ENCODE data around the gene RPH3AL.

Gene RPH3AL

DNA sequence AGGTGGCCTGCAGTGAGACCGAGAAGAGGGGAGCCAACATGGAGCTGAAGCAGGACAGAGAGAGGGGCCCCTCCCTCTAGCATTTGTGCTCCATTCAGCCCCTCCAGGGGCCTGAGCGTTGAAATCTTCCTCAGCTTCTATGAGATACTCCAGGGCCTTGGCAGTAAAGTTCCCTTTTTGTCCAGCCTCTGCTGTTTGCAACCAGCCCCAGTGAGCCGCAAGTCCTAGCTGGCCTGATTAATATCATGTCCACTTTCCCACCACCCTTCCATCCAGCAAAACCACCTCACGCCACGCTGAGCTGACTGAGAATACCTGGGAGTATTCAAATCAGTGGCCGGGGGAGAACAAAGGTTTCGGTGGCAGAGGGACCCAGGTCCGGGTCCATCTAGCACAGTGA lies 11.7 kb upstream of the RPH3AL start:
- TF ChIP-seq, protein P1, sequence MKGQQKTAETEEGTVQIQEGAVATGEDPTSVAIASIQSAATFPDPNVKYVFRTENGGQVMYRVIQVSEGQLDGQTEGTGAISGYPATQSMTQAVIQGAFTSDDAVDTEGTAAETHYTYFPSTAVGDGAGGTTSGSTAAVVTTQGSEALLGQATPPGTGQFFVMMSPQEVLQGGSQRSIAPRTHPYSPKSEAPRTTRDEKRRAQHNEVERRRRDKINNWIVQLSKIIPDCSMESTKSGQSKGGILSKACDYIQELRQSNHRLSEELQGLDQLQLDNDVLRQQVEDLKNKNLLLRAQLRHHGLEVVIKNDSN (IDR thresholded peaks at IDR 0.05): no peak
- no peak for TF ChIP-seq MAX (IDR thresholded peaks at IDR 0.05)
- no peak for TF ChIP-seq CREB1 (IDR thresholded peaks at IDR 0.05; ENCODE audit: low read depth)
- TF ChIP-seq FOXM1 (IDR thresholded peaks at IDR 0.05; ENCODE audit: borderline replicate concordance, low read depth): no peak
- TF ChIP-seq EGR1 (IDR thresholded peaks at IDR 0.05): no peak
- no peak for TF ChIP-seq TAF1 (IDR thresholded peaks at IDR 0.05; ENCODE audit: low read depth)
- TF ChIP-seq YY1 (IDR thresholded peaks at IDR 0.05; ENCODE audit: low read depth): no peak
- no peak for TF ChIP-seq EP300 (IDR thresholded peaks at IDR 0.05; ENCODE audit: borderline replicate concordance)
- TF ChIP-seq CEBPB (IDR thresholded peaks at IDR 0.05): no peak
- no peak for TF ChIP-seq ZBTB7A (IDR thresholded peaks at IDR 0.05; ENCODE audit: low read depth)
- no peak for TF ChIP-seq TEAD4 (IDR thresholded peaks at IDR 0.05)
- no peak for TF ChIP-seq RAD21 (IDR thresholded peaks at IDR 0.05; ENCODE audit: low read depth)
- TF ChIP-seq NFIC (IDR thresholded peaks at IDR 0.05): no peak
- no peak for TF ChIP-seq TCF12 (IDR thresholded peaks at IDR 0.05; ENCODE audit: low read depth)
- TF ChIP-seq, protein P2, sequence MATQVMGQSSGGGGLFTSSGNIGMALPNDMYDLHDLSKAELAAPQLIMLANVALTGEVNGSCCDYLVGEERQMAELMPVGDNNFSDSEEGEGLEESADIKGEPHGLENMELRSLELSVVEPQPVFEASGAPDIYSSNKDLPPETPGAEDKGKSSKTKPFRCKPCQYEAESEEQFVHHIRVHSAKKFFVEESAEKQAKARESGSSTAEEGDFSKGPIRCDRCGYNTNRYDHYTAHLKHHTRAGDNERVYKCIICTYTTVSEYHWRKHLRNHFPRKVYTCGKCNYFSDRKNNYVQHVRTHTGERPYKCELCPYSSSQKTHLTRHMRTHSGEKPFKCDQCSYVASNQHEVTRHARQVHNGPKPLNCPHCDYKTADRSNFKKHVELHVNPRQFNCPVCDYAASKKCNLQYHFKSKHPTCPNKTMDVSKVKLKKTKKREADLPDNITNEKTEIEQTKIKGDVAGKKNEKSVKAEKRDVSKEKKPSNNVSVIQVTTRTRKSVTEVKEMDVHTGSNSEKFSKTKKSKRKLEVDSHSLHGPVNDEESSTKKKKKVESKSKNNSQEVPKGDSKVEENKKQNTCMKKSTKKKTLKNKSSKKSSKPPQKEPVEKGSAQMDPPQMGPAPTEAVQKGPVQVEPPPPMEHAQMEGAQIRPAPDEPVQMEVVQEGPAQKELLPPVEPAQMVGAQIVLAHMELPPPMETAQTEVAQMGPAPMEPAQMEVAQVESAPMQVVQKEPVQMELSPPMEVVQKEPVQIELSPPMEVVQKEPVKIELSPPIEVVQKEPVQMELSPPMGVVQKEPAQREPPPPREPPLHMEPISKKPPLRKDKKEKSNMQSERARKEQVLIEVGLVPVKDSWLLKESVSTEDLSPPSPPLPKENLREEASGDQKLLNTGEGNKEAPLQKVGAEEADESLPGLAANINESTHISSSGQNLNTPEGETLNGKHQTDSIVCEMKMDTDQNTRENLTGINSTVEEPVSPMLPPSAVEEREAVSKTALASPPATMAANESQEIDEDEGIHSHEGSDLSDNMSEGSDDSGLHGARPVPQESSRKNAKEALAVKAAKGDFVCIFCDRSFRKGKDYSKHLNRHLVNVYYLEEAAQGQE (IDR thresholded peaks at IDR 0.05; ENCODE audit: low read depth): no peak

DNA sequence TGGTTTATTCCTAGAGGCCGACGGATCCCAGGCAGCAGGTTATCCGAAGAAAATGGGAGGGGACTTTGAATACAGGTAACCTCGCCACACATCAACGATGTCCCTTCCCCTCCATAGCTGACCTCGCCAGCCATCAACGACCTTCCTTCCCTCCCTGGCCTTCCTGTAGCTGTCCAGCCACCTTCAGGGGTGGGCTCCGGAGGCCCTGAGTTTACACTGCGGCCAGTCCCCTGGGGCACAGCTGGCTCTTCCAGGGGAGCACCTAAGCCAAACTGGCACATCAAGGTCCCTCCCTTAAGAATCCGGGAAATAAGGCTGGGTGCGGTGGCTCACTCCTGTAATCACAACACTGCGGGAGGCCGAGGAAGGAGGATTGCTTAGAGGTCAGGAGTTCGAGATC lies 10.1 kb upstream of the RPH3AL start:
- TF ChIP-seq, protein P2 (IDR thresholded peaks at IDR 0.05; ENCODE audit: low read depth): no peak
- TF ChIP-seq EGR1 (IDR thresholded peaks at IDR 0.05): no peak
- TF ChIP-seq NFIC (IDR thresholded peaks at IDR 0.05): no peak
- TF ChIP-seq FOXM1 (IDR thresholded peaks at IDR 0.05; ENCODE audit: borderline replicate concordance, low read depth): no peak
- no peak for TF ChIP-seq CEBPB (IDR thresholded peaks at IDR 0.05)
- no peak for TF ChIP-seq TCF12 (IDR thresholded peaks at IDR 0.05; ENCODE audit: low read depth)
- TF ChIP-seq EP300 (IDR thresholded peaks at IDR 0.05; ENCODE audit: borderline replicate concordance): no peak
- no peak for TF ChIP-seq TAF1 (IDR thresholded peaks at IDR 0.05; ENCODE audit: low read depth)
- no peak for TF ChIP-seq TEAD4 (IDR thresholded peaks at IDR 0.05)
- TF ChIP-seq RAD21 (IDR thresholded peaks at IDR 0.05; ENCODE audit: low read depth): no peak
- TF ChIP-seq ZBTB7A (IDR thresholded peaks at IDR 0.05; ENCODE audit: low read depth): no peak
- no peak for TF ChIP-seq YY1 (IDR thresholded peaks at IDR 0.05; ENCODE audit: low read depth)
- no peak for TF ChIP-seq CREB1 (IDR thresholded peaks at IDR 0.05; ENCODE audit: low read depth)
- TF ChIP-seq MAX (IDR thresholded peaks at IDR 0.05): no peak
- TF ChIP-seq, protein P1 (IDR thresholded peaks at IDR 0.05): no peak

DNA sequence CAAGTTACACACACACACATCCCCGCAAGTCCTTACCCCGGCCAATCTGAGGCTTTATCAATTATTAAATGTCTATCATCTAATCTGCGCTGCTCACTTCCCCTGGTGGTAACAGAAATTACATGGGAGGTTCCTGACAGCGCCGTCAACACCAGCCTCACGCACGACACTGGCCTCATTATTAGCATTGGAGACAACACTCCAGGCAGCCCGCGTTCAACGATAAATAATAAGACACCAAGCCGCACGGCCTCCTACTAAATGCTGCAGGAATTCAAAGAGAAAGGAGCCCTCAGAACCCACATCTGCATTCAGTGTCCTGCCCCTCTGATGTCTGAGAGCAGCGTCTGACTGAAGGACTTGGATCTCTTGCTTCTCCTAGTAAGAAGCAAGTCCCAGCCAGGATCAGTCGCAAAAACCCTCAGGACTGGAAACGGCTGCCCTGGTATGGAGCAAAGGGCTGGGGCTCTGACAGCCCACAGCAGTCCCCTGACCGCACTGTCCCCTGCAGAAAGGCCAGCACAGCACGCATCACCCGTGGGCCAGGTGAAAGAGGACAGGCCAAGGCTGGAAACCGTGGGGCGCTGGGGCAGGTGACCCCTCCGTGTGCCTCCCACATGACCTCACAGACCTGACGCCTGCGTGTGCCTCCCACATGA lies 7.6 kb upstream of the RPH3AL start:
- no peak for TF ChIP-seq EP300 (IDR thresholded peaks at IDR 0.05; ENCODE audit: borderline replicate concordance)
- no peak for TF ChIP-seq NFIC (IDR thresholded peaks at IDR 0.05)
- no peak for TF ChIP-seq RAD21 (IDR thresholded peaks at IDR 0.05; ENCODE audit: low read depth)
- no peak for TF ChIP-seq YY1 (IDR thresholded peaks at IDR 0.05; ENCODE audit: low read depth)
- no peak for TF ChIP-seq MAX (IDR thresholded peaks at IDR 0.05)
- TF ChIP-seq FOXM1 (IDR thresholded peaks at IDR 0.05; ENCODE audit: borderline replicate concordance, low read depth): no peak
- TF ChIP-seq CEBPB (IDR thresholded peaks at IDR 0.05): no peak
- TF ChIP-seq TCF12 (IDR thresholded peaks at IDR 0.05; ENCODE audit: low read depth): no peak
- no peak for TF ChIP-seq EGR1 (IDR thresholded peaks at IDR 0.05)
- TF ChIP-seq, protein P2 (IDR thresholded peaks at IDR 0.05; ENCODE audit: low read depth): no peak

All from Ishikawa (cell line).